ENCODE results near the gene ADAMTS8.

DNA sequence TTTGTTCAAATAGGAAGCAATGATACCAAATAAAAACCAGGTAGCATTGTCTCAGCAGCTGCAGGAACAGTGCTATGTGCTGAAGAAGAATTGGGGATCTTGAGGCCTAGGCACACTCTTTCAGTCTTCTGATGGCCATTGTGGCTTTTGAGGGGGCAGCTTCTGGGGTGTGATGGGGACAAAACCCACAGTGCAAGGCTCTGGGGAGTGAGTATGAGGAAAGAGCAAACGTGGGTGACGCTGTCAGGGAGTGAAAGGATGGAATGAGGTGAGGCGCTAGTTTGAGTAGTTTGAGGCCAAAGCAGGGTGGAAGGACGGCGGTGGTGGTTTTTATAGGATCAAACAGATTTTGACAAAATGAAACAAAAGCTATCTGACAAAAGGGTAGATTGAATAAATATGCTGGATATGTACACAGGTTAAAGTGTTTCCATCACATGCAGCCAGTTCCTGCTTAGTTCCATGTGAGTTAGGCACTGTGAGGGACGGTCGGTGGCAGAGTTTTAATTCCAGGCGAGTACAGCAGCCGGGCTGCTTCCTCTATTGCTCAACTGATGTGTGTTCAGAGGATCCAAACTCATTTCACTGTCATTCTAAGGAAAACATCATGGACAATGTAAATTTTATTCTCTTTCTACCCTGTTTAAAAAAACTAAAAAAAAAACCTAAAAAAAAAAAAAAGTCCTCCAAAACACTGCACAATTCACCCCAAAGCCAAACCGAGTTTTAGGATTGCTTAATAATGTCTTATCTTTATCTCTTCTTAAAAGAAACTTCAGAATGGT, 38.9 kb upstream of the ADAMTS8 start:
- TF ChIP-seq, protein P1, sequence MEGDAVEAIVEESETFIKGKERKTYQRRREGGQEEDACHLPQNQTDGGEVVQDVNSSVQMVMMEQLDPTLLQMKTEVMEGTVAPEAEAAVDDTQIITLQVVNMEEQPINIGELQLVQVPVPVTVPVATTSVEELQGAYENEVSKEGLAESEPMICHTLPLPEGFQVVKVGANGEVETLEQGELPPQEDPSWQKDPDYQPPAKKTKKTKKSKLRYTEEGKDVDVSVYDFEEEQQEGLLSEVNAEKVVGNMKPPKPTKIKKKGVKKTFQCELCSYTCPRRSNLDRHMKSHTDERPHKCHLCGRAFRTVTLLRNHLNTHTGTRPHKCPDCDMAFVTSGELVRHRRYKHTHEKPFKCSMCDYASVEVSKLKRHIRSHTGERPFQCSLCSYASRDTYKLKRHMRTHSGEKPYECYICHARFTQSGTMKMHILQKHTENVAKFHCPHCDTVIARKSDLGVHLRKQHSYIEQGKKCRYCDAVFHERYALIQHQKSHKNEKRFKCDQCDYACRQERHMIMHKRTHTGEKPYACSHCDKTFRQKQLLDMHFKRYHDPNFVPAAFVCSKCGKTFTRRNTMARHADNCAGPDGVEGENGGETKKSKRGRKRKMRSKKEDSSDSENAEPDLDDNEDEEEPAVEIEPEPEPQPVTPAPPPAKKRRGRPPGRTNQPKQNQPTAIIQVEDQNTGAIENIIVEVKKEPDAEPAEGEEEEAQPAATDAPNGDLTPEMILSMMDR (IDR thresholded peaks at IDR 0.05; ENCODE audit: low read depth, low read length, missing input control): no peak
- TF ChIP-seq, protein P2, sequence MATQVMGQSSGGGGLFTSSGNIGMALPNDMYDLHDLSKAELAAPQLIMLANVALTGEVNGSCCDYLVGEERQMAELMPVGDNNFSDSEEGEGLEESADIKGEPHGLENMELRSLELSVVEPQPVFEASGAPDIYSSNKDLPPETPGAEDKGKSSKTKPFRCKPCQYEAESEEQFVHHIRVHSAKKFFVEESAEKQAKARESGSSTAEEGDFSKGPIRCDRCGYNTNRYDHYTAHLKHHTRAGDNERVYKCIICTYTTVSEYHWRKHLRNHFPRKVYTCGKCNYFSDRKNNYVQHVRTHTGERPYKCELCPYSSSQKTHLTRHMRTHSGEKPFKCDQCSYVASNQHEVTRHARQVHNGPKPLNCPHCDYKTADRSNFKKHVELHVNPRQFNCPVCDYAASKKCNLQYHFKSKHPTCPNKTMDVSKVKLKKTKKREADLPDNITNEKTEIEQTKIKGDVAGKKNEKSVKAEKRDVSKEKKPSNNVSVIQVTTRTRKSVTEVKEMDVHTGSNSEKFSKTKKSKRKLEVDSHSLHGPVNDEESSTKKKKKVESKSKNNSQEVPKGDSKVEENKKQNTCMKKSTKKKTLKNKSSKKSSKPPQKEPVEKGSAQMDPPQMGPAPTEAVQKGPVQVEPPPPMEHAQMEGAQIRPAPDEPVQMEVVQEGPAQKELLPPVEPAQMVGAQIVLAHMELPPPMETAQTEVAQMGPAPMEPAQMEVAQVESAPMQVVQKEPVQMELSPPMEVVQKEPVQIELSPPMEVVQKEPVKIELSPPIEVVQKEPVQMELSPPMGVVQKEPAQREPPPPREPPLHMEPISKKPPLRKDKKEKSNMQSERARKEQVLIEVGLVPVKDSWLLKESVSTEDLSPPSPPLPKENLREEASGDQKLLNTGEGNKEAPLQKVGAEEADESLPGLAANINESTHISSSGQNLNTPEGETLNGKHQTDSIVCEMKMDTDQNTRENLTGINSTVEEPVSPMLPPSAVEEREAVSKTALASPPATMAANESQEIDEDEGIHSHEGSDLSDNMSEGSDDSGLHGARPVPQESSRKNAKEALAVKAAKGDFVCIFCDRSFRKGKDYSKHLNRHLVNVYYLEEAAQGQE (IDR thresholded peaks at IDR 0.05): no peak
- TF ChIP-seq, protein P3, sequence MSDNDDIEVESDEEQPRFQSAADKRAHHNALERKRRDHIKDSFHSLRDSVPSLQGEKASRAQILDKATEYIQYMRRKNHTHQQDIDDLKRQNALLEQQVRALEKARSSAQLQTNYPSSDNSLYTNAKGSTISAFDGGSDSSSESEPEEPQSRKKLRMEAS (IDR thresholded peaks at IDR 0.05): no peak
- no peak for TF ChIP-seq YY1 (IDR thresholded peaks at IDR 0.05)
- no peak for TF ChIP-seq RXRA (IDR thresholded peaks at IDR 0.05)
- TF ChIP-seq TAF1 (conservative IDR thresholded peaks at IDR 0.05): no peak
- TF ChIP-seq RAD21 (IDR thresholded peaks at IDR 0.05): no peak

Data from liver (tissue), 3 donors.